HG03469 (cell line): Measurements from ENCODE around the gene P2RY13.

Experiments
- ATAC-seq: cut with Tn5 transposase; IDR thresholded peaks from one replicate; pipeline ENCODE4 v1.9.1; 2021; ENCODE audit warnings: mild to moderate bottlenecking, moderate library complexity, moderate number of reproducible peaks; ENCODE audit not compliant: unreplicated experiment

The P2RY13 gene

GRCh38 chr3:151297429-151297828 lies 31.9 kb downstream of the P2RY13 start:
- ATAC-seq: no peak

DNA sequence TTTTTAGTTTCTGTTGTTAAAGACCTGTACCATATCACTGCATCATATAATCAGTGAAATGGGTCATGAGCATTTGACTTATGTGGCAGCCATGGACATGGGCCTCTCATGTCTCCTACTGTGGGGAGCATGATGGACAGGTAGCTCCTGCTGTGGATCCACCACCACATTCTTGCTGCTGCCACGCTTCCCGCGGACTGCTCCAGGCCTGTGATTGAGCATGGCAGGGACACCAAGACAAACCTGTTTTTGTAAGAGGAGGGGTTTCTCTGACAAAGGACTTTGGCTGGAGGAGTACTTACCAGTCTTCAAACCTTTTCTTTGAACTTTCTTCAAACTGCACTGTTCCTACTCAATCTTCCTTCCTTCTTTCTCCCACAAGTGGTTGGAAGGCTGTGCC lies 33.1 kb downstream of the P2RY13 start:
- no peak for ATAC-seq

DNA sequence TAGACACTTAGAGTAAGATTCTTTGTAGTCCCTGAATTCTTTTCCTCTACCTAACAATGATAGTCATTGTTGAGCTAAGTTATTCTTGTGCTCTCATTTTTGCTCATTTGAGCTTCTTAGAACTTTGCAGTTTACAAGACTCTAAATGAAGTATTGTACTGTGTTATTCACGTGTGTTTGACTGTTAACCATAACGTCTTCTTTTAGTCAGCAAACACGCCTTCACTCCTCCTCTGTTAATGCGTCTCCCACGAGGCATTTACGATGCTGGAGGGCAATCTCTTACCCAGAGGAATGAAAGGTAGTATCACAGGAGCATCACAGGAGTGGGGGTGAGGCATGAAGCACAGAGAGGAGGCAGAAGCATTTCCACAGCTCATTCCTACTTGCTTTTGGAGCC lies 36.2 kb downstream of the P2RY13 start:
- no peak for ATAC-seq

GRCh38 chr3:151290673-151291072 lies 38.7 kb downstream of the P2RY13 start:
- ATAC-seq: no peak

GRCh38 chr3:151289445-151289844 lies 39.9 kb downstream of the P2RY13 start:
- ATAC-seq: no peak

DNA sequence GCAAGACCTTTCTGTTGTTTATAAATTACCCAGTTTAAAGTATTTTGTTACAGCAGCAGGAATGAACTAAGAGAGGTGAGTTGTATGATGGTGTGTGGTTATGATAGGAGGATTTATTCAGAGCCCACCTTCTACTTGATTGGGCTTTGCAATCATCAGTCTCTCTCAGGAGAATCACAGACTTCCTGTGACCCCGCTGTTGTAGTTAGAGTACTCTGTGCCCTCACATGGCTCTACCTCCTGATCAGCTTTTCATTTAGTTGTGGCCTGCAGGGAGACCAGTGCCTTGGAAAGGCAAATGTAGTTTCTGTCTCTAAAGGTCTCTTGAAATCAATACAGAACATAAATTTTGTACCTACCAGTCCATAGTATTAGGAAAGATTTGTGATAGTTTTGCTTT lies 43.4 kb downstream of the P2RY13 start:
- no peak for ATAC-seq

DNA sequence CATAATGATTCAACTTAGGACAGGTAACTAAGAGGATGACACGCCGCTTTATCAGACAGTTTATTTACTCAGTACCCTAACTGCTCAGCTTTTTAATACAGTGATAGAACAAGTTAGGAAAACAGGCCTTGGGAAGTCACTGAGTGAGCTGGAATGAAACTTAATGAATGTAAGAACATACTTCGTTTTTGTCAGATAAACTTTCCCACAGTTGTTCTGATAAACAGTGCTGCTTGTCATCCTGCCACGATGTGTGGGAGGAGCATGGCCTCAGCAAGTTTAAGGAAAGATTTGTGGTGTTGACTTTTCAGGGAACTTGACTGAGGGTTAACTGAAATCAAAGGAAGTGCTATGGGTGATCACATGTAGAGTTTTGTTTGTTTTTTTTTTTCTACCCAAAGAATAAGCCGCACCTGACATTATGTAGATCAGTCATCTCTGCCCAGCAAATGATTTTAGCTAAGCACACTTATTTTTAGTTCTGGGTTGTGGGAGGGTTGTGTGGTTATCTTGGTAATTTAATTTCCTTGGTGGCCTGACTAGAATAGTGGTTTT lies 45.4 kb downstream of the P2RY13 start:
- ATAC-seq: no peak

- ATAC-seq: no peak
Measured at GRCh38 chr3:151283387-151283786, 46.0 kb downstream of the P2RY13 start.

DNA sequence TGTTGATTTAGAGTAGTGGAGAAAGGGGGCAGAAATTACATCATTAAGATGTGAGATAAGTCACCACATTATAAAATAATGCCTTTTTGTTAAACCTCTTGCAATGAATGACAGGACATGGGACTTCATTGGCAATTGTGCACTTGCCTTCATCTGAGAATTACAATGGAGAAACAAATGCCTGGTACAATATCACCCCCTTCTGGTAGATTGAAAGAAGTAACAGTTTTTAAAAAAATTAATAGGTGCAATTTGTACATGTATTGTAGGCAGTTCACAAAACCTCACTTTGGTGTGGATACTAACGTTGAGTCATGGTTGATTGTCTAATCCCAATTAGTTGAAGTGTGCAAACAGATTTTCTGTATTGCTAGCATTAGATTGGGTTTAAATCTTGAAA lies 46.4 kb downstream of the P2RY13 start:
- ATAC-seq: no peak

GRCh38 chr3:151281671-151282324 lies 47.6 kb downstream of the P2RY13 start:
- ATAC-seq: no peak

DNA sequence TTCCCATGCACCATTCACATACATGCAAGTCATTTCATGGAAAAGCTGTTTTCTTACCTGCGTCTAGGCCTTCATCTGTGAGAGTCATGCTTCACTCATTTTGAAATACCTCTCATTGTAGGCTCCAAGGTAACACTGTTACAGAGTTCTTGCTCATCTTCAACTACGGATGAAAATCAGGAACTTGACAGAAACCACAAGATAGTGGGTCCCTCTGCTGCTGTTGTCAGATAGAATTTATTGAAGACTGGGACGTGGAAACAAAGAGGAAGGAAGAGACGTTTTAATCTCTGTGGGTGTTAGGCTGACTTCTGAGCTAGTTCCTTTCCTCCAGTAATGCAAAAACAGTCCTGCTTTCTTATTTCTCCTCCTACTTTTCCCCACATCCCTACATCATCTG lies 51.1 kb downstream of the P2RY13 start, which contains the start of gene P2RY14:
TSS of gene P2RY14 (minus strand) at position 313 of the 400 bp plus-strand sequence. CDS start 64,226 bp downstream, outside the sequence.
- ATAC-seq: no peak

GRCh38 chr3:151276687-151277042 lies 52.7 kb downstream of the P2RY13 start:
- peak; percentile 47 for ATAC-seq
